Muscle layer of duodenum (tissue), 2 donors: ENCODE measurements around the gene PLGRKT.
"Not testable (repeated sequence)": the region's sequence is repeated elsewhere in the genome, so short reads cannot be mapped to it uniquely, and the experiment has no call there.

Experiments used
- H3K27ac ChIP-seq: one replicate; pipeline ENCODE4 v1.7.0; 2013; ENCODE audit warnings: mild to moderate bottlenecking, low read length
- H3K27me3 ChIP-seq: one replicate; pipeline ENCODE4 v1.7.0; 2013; ENCODE audit warnings: low read depth, mild to moderate bottlenecking, control low read depth, low read length
- H3K36me3 ChIP-seq, 2 donors: one replicate each; pipeline ENCODE4 v1.7.0; 2013; ENCODE audit warnings: low read length in 2 of 2, control low read depth in 1 of 2, mild to moderate bottlenecking in 1 of 2; ENCODE audit not compliant: insufficient read depth in 2 of 2, control insufficient read depth in 1 of 2
- H3K4me1 ChIP-seq, 2 donors: one replicate each; pipeline ENCODE4 v1.7.0; 2013; ENCODE audit warnings: low read length in 2 of 2, mild to moderate bottlenecking in 2 of 2, control low read depth in 1 of 2, moderate library complexity in 1 of 2; ENCODE audit not compliant: insufficient read depth in 2 of 2, control insufficient read depth in 1 of 2
- H3K4me3 ChIP-seq, 2 donors: one replicate each; pipeline ENCODE4 v1.7.0; 2013; ENCODE audit warnings: low read length in 2 of 2, low read depth in 1 of 2, mild to moderate bottlenecking in 1 of 2
- H3K9me3 ChIP-seq, 2 donors: one replicate each; pipeline ENCODE4 v1.7.0; 2013; ENCODE audit warnings: low read length in 2 of 2, control low read depth in 1 of 2, mild to moderate bottlenecking in 1 of 2; ENCODE audit not compliant: control insufficient read depth in 1 of 2
- donor health status: healthy.

PLGRKT gene

GRCh38 chr9:5437254-5438216 lies at the start of gene PLGRKT:
Gene PLGRKT (minus strand): TSS chr9:5437925. CDS start chr9:5431977, 5,948 bp downstream.
- Histone ChIP-seq H3K27me3 (no peaks in the 10 kb centered on the region), H3K9me3 (no peaks in the 10 kb centered on the region), H3K36me3 (peaks cover 0 to 5% of the 10 kb centered on the region in 2 donors), H3K4me3 (peak within 1 kb of the TSS; percentile 83 to 92), H3K27ac (peak within 1 kb of the TSS; percentile 97), H3K4me1 (peaks cover 0 to 16% of the 10 kb centered on the region in 2 donors)

GRCh38 chr9:5486988-5487387 lies 49.3 kb upstream of the PLGRKT start:
- no peak overlapping the region for H3K27ac ChIP-seq
- H3K27me3 ChIP-seq: no peaks in the 10 kb centered on the region
- H3K4me1 ChIP-seq: no peaks in the 10 kb centered on the region
- no peaks in the 10 kb centered on the region for H3K9me3 ChIP-seq
- H3K4me3 ChIP-seq: no peak overlapping the region
- no peaks in the 10 kb centered on the region for H3K36me3 ChIP-seq

GRCh38 chr9:5485378-5486085 lies 47.8 kb upstream of the PLGRKT start:
- Histone ChIP-seq H3K4me3 (no peak overlapping the region), H3K4me1 (no peaks in the 10 kb centered on the region), H3K36me3 (no peaks in the 10 kb centered on the region), H3K27me3 (no peaks in the 10 kb centered on the region), H3K9me3 (no peaks in the 10 kb centered on the region), H3K27ac (no peak overlapping the region)

- no peak overlapping the region for H3K4me3 ChIP-seq
Measured at GRCh38 chr9:5483306-5483705, 45.6 kb upstream of the PLGRKT start.

GRCh38 chr9:5482194-5482593 lies 44.5 kb upstream of the PLGRKT start:
- H3K27ac ChIP-seq: no peak overlapping the region
- no peaks in the 10 kb centered on the region for H3K27me3 ChIP-seq
- no peaks in the 10 kb centered on the region for H3K36me3 ChIP-seq
- no peaks in the 10 kb centered on the region for H3K9me3 ChIP-seq
- no peak overlapping the region for H3K4me3 ChIP-seq
- no peaks in the 10 kb centered on the region for H3K4me1 ChIP-seq

More at GRCh38 chr9:5483306-5483705, 45.6 kb upstream of the PLGRKT start:
- H3K4me1 ChIP-seq: no peaks in the 10 kb centered on the region
- no peaks in the 10 kb centered on the region for H3K27me3 ChIP-seq
- H3K36me3 ChIP-seq: no peaks in the 10 kb centered on the region
- no peak overlapping the region for H3K27ac ChIP-seq
- no peaks in the 10 kb centered on the region for H3K9me3 ChIP-seq

- Histone ChIP-seq H3K4me1 (no peaks in the 10 kb centered on the region), H3K27me3 (no peaks in the 10 kb centered on the region), H3K4me3 (no peak overlapping the region), H3K9me3 (no peaks in the 10 kb centered on the region), H3K27ac (no peak overlapping the region), H3K36me3 (no peaks in the 10 kb centered on the region)
Measured at GRCh38 chr9:5481322-5482040, 43.8 kb upstream of the PLGRKT start.

- Histone ChIP-seq H3K9me3 (no peaks in the 10 kb centered on the region), H3K27me3 (no peaks in the 10 kb centered on the region), H3K36me3 (no peaks in the 10 kb centered on the region), H3K27ac (no peak overlapping the region), H3K4me3 (no peak overlapping the region), H3K4me1 (no peaks in the 10 kb centered on the region)
Measured at GRCh38 chr9:5480919-5481318, 43.2 kb upstream of the PLGRKT start.

- no peak overlapping the region for H3K4me3 ChIP-seq
- no peaks in the 10 kb centered on the region for H3K9me3 ChIP-seq
- H3K27ac ChIP-seq: no peak overlapping the region
- no peaks in the 10 kb centered on the region for H3K4me1 ChIP-seq
- H3K27me3 ChIP-seq: no peaks in the 10 kb centered on the region
- no peaks in the 10 kb centered on the region for H3K36me3 ChIP-seq
Measured at GRCh38 chr9:5479994-5480694, 42.4 kb upstream of the PLGRKT start.

GRCh38 chr9:5478206-5478605 lies 40.5 kb upstream of the PLGRKT start:
- Histone ChIP-seq H3K4me1 (no peaks in the 10 kb centered on the region), H3K36me3 (no peaks in the 10 kb centered on the region), H3K4me3 (no peak overlapping the region), H3K27me3 (no peaks in the 10 kb centered on the region), H3K9me3 (no peaks in the 10 kb centered on the region), H3K27ac (no peak overlapping the region)

GRCh38 chr9:5475611-5476010 lies 37.9 kb upstream of the PLGRKT start:
- H3K4me1 ChIP-seq, H3K9me3 ChIP-seq, H3K27me3 ChIP-seq, H3K36me3 ChIP-seq, H3K4me3 ChIP-seq, H3K27ac ChIP-seq: not testable (repeated sequence)
